HepG2 (cell line): ENCODE data around the gene MFAP2. TPM values are rescaled to one million over a fixed set of nuclear protein-coding genes. Genes with fewer than 3 reads are reported as not detected.
A peak's percentile ranks its signal among the peaks of the same experiment; 100 is the strongest.

ENCODE experiments used
- BHLHE40 ChIP-seq: IDR thresholded peaks from 2 replicates; pipeline ENCODE4 v1.6.1; 2011; ENCODE audit warnings: low read length, improper control_type of control experiment
- DR1 ChIP-seq: sonication (generic); formaldehyde crosslinking; IDR thresholded peaks from 2 replicates; pipeline ENCODE4 v1.8.0; 2021; ENCODE audit warnings: mild to moderate bottlenecking, missing genetic modification reagents, inconsistent platforms
- MBNL3 ChIP-seq: fragments of 250-450 bp; sonication (Bioruptor Pico); conservative IDR thresholded peaks from 2 replicates; pipeline ENCODE4 v1.8.0; 2022; ENCODE audit warnings: mild to moderate bottlenecking, inconsistent platforms
- MLLT10 ChIP-seq: sonication (generic); formaldehyde crosslinking; IDR thresholded peaks from 2 replicates; pipeline ENCODE4 v1.4.0; 2020; ENCODE audit warnings: missing genetic modification reagents
- RAD21 ChIP-seq: fragments of 450-650 bp; formaldehyde crosslinking; IDR thresholded peaks from 2 replicates; pipeline ENCODE4 v1.5.0; 2020; ENCODE audit warnings: mild to moderate bottlenecking
- RNF2 ChIP-seq: fragments of 450-650 bp; conservative IDR thresholded peaks from 2 replicates; pipeline ENCODE4 v1.6.1; 2016; ENCODE audit warnings: low read depth
- SMAD3 ChIP-seq: sonication (generic); formaldehyde crosslinking; IDR thresholded peaks from 2 replicates; pipeline ENCODE4 v1.4.0; 2020; ENCODE audit warnings: missing genetic modification reagents
- SRSF9 ChIP-seq: fragments of 200-400 bp; formaldehyde crosslinking; IDR thresholded peaks from 2 replicates; pipeline ENCODE4 v1.6.1; 2018; ENCODE audit warnings: borderline replicate concordance, mild to moderate bottlenecking, low read depth, low read length; ENCODE audit not compliant: insufficient read depth, poor library complexity, severe bottlenecking
- YY1 ChIP-seq: IDR thresholded peaks from 2 replicates; pipeline ENCODE4 v1.6.1; 2011; ENCODE audit warnings: low read length, low read depth, moderate library complexity, mild to moderate bottlenecking; ENCODE audit not compliant: insufficient read depth, insufficient replicate concordance
- ZFP62 ChIP-seq: sonication (generic); formaldehyde crosslinking; IDR thresholded peaks from 2 replicates; pipeline ENCODE4 v1.4.0; 2020; ENCODE audit warnings: missing genetic modification reagents
- polyA plus RNA-seq, 8 experiments: library from polyadenylated mRNA; depleted of rRNA in 3 of 8; stranded (reverse) in 7 of 8; unstranded in 1 of 8; fragments of >200 nt; fragmentation: Illumina TruSeq in 4 of 8; extraction: Trizol in 4 of 8; gene quantifications; 2 replicates each; pipeline versions ENCODE4 v1.2.1 to v1.2.3, GENCODE V29; 2011 to 2016; ENCODE audit warnings: low read depth in 4 of 8, missing spikeins in 1 of 8, mixed read lengths in 1 of 8; ENCODE audit not compliant: insufficient read depth in 1 of 8
- total RNA-seq, 5 experiments: library from RNA; depleted of rRNA; stranded (reverse); fragments of >200 nt; fragmentation: Illumina TruSeq; extraction: Trizol; gene quantifications; 2 replicates each; pipeline ENCODE4 v1.2.3, GENCODE V29; 2016; ENCODE audit warnings: low read depth in 1 of 5
- TF ChIP-seq, protein P1 (sequence below): sonication (generic); formaldehyde crosslinking; IDR thresholded peaks from 2 replicates; pipeline ENCODE4 v1.4.0; 2020; ENCODE audit warnings: missing genetic modification reagents
- TF ChIP-seq, protein P2 (sequence below): sonication (generic); formaldehyde crosslinking; IDR thresholded peaks from 2 replicates; pipeline ENCODE4 v1.5.1; 2020; ENCODE audit warnings: mild to moderate bottlenecking, missing genetic modification reagents
- TF ChIP-seq, protein P3 (sequence below): sonication (generic); formaldehyde crosslinking; IDR thresholded peaks from 2 replicates; pipeline ENCODE4 v1.4.0; 2020; ENCODE audit warnings: missing genetic modification reagents
- TF ChIP-seq, protein P4 (sequence below): sonication (generic); formaldehyde crosslinking; IDR thresholded peaks from 2 replicates; pipeline ENCODE4 v1.5.1; 2020; ENCODE audit warnings: mild to moderate bottlenecking, missing genetic modification reagents, borderline replicate concordance

MFAP2 gene
- total and polyA plus RNA-seq, 2 of the 13 experiments (the other 11 are each of a cell fraction or from before 2014, with no cell fraction given) = 1.1 to 1.4 TPM

GRCh38 chr1:17011439-17012307, 31.3 kb upstream of the MFAP2 start, which contains the start of gene ATP13A2 (continued):
- TF ChIP-seq, protein P1, sequence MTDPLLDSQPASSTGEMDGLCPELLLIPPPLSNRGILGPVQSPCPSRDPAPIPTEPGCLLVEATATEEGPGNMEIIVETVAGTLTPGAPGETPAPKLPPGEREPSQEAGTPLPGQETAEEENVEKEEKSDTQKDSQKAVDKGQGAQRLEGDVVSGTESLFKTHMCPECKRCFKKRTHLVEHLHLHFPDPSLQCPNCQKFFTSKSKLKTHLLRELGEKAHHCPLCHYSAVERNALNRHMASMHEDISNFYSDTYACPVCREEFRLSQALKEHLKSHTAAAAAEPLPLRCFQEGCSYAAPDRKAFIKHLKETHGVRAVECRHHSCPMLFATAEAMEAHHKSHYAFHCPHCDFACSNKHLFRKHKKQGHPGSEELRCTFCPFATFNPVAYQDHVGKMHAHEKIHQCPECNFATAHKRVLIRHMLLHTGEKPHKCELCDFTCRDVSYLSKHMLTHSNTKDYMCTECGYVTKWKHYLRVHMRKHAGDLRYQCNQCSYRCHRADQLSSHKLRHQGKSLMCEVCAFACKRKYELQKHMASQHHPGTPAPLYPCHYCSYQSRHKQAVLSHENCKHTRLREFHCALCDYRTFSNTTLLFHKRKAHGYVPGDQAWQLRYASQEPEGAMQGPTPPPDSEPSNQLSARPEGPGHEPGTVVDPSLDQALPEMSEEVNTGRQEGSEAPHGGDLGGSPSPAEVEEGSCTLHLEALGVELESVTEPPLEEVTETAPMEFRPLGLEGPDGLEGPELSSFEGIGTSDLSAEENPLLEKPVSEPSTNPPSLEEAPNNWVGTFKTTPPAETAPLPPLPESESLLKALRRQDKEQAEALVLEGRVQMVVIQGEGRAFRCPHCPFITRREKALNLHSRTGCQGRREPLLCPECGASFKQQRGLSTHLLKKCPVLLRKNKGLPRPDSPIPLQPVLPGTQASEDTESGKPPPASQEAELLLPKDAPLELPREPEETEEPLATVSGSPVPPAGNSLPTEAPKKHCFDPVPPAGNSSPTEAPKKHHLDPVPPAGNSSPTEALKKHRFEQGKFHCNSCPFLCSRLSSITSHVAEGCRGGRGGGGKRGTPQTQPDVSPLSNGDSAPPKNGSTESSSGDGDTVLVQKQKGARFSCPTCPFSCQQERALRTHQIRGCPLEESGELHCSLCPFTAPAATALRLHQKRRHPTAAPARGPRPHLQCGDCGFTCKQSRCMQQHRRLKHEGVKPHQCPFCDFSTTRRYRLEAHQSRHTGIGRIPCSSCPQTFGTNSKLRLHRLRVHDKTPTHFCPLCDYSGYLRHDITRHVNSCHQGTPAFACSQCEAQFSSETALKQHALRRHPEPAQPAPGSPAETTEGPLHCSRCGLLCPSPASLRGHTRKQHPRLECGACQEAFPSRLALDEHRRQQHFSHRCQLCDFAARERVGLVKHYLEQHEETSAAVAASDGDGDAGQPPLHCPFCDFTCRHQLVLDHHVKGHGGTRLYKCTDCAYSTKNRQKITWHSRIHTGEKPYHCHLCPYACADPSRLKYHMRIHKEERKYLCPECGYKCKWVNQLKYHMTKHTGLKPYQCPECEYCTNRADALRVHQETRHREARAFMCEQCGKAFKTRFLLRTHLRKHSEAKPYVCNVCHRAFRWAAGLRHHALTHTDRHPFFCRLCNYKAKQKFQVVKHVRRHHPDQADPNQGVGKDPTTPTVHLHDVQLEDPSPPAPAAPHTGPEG (CRISPR knock-in tag) = no peak
- no peak for TF ChIP-seq SRSF9
- 0 out of 2 replicates have a peak, but pooled peaks have one; percentile 30 for TF ChIP-seq SMAD3 (CRISPR knock-in tag)
- TF ChIP-seq YY1 = peak; percentile 80
- TF ChIP-seq, protein P2, sequence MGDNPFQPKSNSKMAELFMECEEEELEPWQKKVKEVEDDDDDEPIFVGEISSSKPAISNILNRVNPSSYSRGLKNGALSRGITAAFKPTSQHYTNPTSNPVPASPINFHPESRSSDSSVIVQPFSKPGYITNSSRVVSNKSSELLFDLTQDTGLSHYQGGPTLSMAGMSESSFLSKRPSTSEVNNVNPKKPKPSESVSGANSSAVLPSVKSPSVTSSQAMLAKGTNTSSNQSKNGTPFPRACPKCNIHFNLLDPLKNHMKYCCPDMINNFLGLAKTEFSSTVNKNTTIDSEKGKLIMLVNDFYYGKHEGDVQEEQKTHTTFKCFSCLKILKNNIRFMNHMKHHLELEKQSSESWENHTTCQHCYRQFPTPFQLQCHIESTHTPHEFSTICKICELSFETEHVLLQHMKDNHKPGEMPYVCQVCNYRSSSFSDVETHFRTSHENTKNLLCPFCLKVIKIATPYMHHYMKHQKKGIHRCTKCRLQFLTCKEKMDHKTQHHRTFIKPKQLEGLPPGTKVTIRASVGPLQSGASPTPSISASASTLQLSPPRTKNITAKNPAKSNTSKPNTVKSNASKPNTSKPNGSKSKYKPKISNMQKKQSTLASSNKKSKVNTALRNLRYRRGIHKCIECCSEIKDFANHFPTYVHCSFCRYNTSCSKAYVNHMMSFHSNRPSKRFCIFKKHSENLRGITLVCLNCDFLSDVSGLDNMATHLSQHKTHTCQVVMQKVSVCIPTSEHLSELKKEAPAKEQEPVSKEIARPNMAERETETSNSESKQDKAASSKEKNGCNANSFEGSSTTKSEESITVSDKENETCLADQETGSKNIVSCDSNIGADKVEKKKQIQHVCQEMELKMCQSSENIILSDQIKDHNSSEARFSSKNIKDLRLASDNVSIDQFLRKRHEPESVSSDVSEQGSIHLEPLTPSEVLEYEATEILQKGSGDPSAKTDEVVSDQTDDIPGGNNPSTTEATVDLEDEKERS (CRISPR knock-in tag) = no peak
- TF ChIP-seq DR1 (CRISPR knock-in tag) = no peak
- TF ChIP-seq, protein P3, sequence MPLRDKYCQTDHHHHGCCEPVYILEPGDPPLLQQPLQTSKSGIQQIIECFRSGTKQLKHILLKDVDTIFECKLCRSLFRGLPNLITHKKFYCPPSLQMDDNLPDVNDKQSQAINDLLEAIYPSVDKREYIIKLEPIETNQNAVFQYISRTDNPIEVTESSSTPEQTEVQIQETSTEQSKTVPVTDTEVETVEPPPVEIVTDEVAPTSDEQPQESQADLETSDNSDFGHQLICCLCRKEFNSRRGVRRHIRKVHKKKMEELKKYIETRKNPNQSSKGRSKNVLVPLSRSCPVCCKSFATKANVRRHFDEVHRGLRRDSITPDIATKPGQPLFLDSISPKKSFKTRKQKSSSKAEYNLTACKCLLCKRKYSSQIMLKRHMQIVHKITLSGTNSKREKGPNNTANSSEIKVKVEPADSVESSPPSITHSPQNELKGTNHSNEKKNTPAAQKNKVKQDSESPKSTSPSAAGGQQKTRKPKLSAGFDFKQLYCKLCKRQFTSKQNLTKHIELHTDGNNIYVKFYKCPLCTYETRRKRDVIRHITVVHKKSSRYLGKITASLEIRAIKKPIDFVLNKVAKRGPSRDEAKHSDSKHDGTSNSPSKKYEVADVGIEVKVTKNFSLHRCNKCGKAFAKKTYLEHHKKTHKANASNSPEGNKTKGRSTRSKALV (CRISPR knock-in tag) = 0 out of 2 replicates have a peak, but pooled peaks have one; percentile 37
- TF ChIP-seq, protein P4, sequence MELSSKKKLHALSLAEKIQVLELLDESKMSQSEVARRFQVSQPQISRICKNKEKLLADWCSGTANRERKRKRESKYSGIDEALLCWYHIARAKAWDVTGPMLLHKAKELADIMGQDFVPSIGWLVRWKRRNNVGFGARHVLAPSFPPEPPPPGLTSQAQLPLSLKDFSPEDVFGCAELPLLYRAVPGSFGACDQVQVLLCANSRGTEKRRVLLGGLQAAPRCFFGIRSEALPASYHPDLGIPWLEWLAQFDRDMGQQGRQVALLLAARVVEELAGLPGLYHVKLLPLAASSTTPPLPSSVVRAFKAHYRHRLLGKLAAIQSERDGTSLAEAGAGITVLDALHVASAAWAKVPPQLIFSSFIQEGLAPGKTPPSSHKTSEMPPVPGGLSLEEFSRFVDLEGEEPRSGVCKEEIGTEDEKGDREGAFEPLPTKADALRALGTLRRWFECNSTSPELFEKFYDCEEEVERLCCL (CRISPR knock-in tag) = no peak
- TF ChIP-seq RNF2 = no peak
- TF ChIP-seq BHLHE40 = peak; percentile 43; the same call in 1 of the 2 replicates
- no peak for TF ChIP-seq ZFP62 (CRISPR knock-in tag)
- TF ChIP-seq RAD21 = peak; percentile 28; the same call in 1 of the 2 replicates
- TF ChIP-seq MLLT10 (CRISPR knock-in tag) = no peak
- no peak for TF ChIP-seq MBNL3
